Activated CD4-positive, alpha-beta T cell treated with anti-CD3 and anti-CD28 coated beads, Interleukin-2, amount 10 ng/mL, durations not matched to agents 7 days and 5 days (primary cell): ENCODE results near the gene MCF2L2. TPM values are rescaled to one million over a fixed set of nuclear protein-coding genes. Genes with fewer than 3 reads are reported as not detected.

Source experiments
- CTCF ChIA-PET: fragments of 350-600 bp; sonication (Branson Sonifier 250); formaldehyde crosslinking; loops from one replicate; lab custom pipeline; 2021; ENCODE audit warnings: antibody characterized with exemption; lab: Charles Lee
- POLR2A ChIA-PET: fragments of 350-600 bp; sonication (Branson Sonifier 250); formaldehyde crosslinking; loops from one replicate; lab custom pipeline; 2021; ENCODE audit warnings: antibody characterized with exemption; lab: Charles Lee
- DNase-seq: peaks from one replicate; pipeline ENCODE4 v3.0.0-alpha.2; 2020
- H3K27ac Mint-ChIP-seq: one replicate; pipeline ENCODE4 v1.8.0; 2021; ENCODE audit warnings: mild to moderate bottlenecking, moderate library complexity, mixed read lengths
- H3K27me3 Mint-ChIP-seq: one replicate; pipeline ENCODE4 v1.8.0; 2021; ENCODE audit warnings: mixed read lengths
- H3K36me3 Mint-ChIP-seq: one replicate; pipeline ENCODE4 v1.8.0; 2021; ENCODE audit warnings: low read depth, mixed read lengths
- H3K4me1 Mint-ChIP-seq: one replicate; pipeline ENCODE4 v1.8.0; 2021; ENCODE audit warnings: mixed read lengths
- H3K4me3 Mint-ChIP-seq: one replicate; pipeline ENCODE4 v1.8.0; 2021; ENCODE audit warnings: mild to moderate bottlenecking, moderate library complexity, mixed read lengths
- H3K9me3 Mint-ChIP-seq: one replicate; pipeline ENCODE4 v1.8.0; 2021; ENCODE audit warnings: mixed read lengths
- total RNA-seq, 2 experiments: library from RNA; stranded (reverse); gene quantifications; one replicate each; pipeline ENCODE4 v1.2.3, GENCODE V29; 2021

The MCF2L2 gene
- total RNA-seq, 2 experiments from 2014 or later, result 3.6 to 5.4 TPM

DNA sequence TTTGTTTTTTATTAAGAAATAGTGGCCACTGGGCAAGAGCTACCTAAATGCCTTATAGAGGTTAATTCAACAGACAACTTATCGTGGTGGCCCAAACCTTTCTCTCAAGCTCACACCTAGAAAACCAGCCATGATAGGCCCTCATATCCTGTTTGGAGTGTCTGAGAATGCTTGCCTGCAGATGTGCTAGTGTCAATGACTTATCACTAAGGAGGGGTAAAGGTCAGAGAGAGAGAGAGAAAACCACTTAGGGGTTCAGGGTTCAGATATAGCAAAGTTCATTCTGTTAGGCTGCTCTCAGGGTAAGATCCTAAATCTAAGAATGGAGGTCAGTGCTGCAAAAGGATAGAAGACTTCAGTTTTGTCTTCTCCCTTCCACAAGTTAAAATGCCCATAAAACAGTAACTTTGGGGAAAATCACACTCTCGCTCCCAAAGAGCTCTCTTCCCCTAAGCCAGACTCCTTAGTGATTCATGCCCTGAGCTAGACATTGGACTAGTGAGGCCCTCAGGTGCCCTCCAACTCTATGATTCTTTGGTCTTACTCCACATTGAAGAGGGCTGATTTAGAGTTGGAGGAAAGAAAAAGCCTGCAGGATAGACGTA is 205.7 kb downstream of the MCF2L2 start:
- no peak overlapping the region for H3K4me3 Mint-ChIP-seq
- H3K4me1 Mint-ChIP-seq, result peaks cover 26% of the 10 kb centered on the region
- H3K36me3 Mint-ChIP-seq, result peaks cover 3% of the 10 kb centered on the region
- POLR2A ChIA-PET, result no interaction called here
- no peaks in the 10 kb centered on the region for H3K9me3 Mint-ChIP-seq
- no peak for DNase-seq
- H3K27ac Mint-ChIP-seq, result no peak overlapping the region
- CTCF ChIA-PET, result interaction anchor here (0.9 kb wide), 1 partner anchor 163 kb away, joined by 3 read pairs; no protein-coding TSS in a partner anchor
- no peaks in the 10 kb centered on the region for H3K27me3 Mint-ChIP-seq

DNA sequence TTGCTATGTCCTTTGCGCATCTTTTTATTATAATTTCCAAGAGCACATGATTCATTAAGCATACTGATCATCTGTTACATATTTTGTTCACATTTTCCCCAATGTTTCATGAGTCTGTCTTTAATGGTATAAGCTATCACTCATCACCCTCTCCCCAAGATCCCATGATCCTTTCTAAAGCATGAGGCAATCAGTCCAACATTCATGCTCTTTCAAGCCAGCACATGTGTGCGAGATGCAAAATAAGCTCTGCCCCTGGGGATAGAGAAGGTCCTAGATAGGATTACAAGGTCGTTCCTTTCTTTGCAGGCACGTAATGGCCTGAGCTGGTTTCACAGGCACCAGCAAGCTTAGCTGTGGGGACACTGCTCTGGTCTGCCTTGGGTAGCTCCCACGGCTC is 207.6 kb downstream of the MCF2L2 start:
- H3K36me3 Mint-ChIP-seq, result no peaks in the 10 kb centered on the region
- H3K4me3 Mint-ChIP-seq, result no peak overlapping the region
- ChIA-PET CTCF (interaction anchor here (0.6 kb wide), 1 partner anchor 166 kb away, joined by 3 read pairs; no protein-coding TSS in a partner anchor), POLR2A (no interaction called here)
- no peak overlapping the region for H3K27ac Mint-ChIP-seq
- H3K9me3 Mint-ChIP-seq, result no peaks in the 10 kb centered on the region
- peaks cover 26% of the 10 kb centered on the region for H3K4me1 Mint-ChIP-seq
- no peak for DNase-seq
- H3K27me3 Mint-ChIP-seq, result no peaks in the 10 kb centered on the region

DNA sequence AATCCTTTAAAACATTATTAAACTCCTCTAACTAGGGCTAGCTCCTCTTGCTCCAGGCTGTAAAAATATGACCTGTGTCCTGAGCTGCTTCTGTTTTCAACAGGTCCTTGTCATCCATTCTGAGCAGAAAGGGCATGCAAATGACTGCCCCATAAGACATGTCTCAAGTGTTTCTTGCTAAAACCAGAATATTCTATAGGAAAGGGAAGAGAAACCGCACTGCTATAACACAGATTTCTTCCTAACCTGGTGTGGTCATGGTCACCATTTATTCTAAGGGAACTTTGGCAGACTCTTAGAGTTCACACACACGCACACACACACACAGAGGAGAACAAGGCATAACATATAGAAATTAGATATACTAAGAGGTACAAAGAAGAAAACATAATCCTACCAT is 209.6 kb downstream of the MCF2L2 start:
- Mint-ChIP-seq H3K36me3 (no peaks in the 10 kb centered on the region), H3K27ac (peak overlapping the region; percentile 6), H3K4me1 (peaks cover 11% of the 10 kb centered on the region), H3K27me3 (no peaks in the 10 kb centered on the region), H3K4me3 (no peak overlapping the region), H3K9me3 (no peaks in the 10 kb centered on the region)
- POLR2A ChIA-PET, result no interaction called here
- CTCF ChIA-PET, result interaction anchor here (0.6 kb wide), 1 partner anchor 795 kb away, joined by 3 read pairs; no protein-coding TSS in a partner anchor
- no peak for DNase-seq

DNA sequence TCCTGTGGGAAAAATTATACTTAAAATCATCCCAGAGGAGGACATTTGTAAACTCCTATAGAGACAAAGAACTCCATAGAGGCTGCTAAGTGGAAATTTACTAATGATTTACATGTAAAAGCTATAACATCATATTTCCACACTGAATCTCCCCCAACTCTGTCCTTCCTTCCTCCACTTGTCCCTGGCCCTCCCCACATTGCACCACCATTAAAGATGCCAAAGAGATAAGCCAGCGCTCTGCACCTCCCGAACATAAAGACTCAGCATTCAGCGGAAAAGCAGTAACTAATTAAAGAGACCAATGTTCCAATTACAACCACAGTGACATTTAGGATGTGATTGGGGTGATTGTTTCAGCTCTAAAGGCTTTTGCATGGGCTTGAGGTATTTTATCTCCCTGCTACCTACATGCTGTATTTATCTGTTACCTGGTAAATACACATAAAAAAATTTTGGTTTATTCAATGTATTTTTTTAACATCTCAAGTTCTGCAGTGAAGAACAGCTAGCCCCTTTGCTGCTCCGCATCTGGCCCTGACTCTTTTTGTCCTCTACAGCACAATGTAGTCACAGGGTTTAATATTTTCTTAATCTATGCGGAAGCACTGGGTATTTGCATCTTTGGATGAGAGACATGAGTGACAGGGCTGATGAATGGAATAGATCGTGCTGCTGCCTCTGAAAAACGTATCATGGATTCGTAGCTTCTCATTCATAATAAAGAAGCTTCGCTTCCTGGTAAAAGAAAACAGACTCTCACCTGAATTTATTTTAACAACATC is 210.7 kb downstream of the MCF2L2 start:
- peaks cover 5% of the 10 kb centered on the region for H3K4me1 Mint-ChIP-seq
- POLR2A ChIA-PET, result no interaction called here
- no peak overlapping the region for H3K4me3 Mint-ChIP-seq
- H3K36me3 Mint-ChIP-seq, result no peaks in the 10 kb centered on the region
- no peak for DNase-seq
- H3K27me3 Mint-ChIP-seq, result no peaks in the 10 kb centered on the region
- H3K27ac Mint-ChIP-seq, result no peak overlapping the region
- no peaks in the 10 kb centered on the region for H3K9me3 Mint-ChIP-seq
- CTCF ChIA-PET, result interaction anchor here (1.0 to 1.5 kb wide), 2 partner anchors 165 to 479 kb away, joined by 4 read pairs; no protein-coding TSS in a partner anchor

DNA sequence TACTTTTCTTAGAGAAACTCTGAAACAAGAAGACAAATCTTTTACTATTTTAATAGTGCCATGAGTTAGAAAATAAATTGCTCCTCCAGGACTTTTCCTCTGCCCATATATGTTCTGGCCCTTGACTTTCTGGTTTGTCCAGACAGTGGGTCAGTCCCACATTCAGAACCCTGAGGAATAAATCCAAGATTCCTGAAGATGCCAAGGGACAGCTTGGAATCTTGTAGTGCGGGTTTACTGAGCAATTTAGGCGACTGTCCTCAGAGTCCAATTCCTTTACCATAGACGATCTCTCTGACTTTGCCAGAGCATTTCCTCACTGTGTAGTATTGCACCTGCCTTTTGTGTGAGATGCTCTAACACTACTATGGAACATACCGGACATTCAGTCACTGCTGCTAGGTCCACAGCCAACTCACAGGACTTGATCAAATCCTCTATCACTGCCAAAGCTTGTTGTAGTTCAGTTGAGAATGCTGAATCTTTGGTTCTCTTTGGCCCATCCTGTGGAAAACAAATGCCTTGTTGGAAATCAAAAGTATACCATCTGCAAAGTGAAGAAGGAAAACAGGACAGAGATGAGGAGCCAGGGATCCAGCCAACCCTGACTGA is 212.7 kb downstream of the MCF2L2 start:
- Mint-ChIP-seq H3K4me1 (peaks cover 13% of the 10 kb centered on the region), H3K27me3 (no peaks in the 10 kb centered on the region), H3K36me3 (peaks cover 2% of the 10 kb centered on the region), H3K9me3 (peaks cover 7% of the 10 kb centered on the region), H3K4me3 (no peak overlapping the region), H3K27ac (no peak overlapping the region)
- ChIA-PET CTCF (no interaction called here), POLR2A (no interaction called here)
- no peak for DNase-seq

DNA sequence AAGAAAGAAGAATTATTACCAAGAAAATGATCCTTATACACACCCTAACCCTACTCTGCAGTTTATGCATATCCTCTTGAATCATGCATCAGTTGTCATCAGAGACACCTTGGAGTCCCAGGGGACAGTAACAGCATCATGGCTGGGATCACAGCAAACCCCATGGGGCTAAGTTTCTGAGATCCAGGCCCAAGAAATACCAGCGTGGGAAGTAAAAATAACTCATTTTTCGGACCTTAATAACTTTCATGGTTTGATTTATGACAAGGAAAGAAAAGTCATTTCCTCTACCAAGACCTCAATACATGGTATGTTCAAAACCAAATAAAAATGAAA is 214.2 kb downstream of the MCF2L2 start:
- no peak overlapping the region for H3K27ac Mint-ChIP-seq
- CTCF ChIA-PET, result no interaction called here
- H3K4me3 Mint-ChIP-seq, result no peak overlapping the region
- POLR2A ChIA-PET, result no interaction called here
- no peaks in the 10 kb centered on the region for H3K27me3 Mint-ChIP-seq
- peaks cover 13% of the 10 kb centered on the region for H3K4me1 Mint-ChIP-seq
- no peak for DNase-seq
- H3K9me3 Mint-ChIP-seq, result peaks cover 17% of the 10 kb centered on the region
- H3K36me3 Mint-ChIP-seq, result peaks cover 7% of the 10 kb centered on the region

DNA sequence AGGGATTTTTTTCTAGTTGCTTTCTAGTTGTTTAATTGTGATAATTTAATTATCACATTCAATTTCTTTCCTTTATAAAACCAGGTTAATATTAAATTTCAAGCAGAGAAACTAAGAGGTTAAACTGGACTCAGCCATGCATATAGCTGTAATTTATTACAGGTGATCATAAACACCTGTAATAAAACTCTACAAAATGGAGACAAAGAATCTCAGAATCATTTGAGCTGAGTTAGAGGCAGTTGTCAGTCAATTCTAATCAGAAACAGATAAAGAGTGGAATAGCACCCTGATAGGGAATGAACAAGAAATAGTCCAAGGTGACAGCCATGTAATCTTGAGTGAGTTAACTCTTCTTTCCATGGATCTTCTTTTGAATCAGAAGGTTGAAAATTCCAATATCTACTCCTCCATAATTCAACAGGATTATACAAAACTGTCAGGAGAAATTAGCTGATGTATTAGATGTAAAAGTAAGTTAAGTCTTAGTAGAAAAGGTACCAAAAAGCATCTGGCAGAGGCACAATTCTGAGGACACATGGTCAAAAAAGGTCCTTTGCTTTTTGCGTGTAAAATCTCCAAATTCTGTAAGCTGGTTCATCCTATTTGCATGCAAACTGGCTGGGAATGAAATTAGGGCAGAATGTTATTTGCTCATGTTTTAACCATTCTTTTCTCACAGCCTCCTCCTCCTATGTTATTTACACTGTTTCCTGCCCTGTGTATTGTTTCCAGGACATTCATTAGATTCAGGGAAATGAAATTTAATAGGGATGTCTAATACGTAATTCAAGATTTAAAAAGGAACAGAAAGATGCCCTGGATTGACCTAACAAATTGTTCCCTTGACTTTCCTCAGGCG is 214.8 kb downstream of the MCF2L2 start:
- CTCF ChIA-PET, result no interaction called here
- H3K27me3 Mint-ChIP-seq, result no peaks in the 10 kb centered on the region
- no peak overlapping the region for H3K27ac Mint-ChIP-seq
- H3K4me1 Mint-ChIP-seq, result peaks cover 9% of the 10 kb centered on the region
- peaks cover 20% of the 10 kb centered on the region for H3K9me3 Mint-ChIP-seq
- POLR2A ChIA-PET, result no interaction called here
- peaks cover 7% of the 10 kb centered on the region for H3K36me3 Mint-ChIP-seq
- no peak overlapping the region for H3K4me3 Mint-ChIP-seq
- no peak for DNase-seq

DNA sequence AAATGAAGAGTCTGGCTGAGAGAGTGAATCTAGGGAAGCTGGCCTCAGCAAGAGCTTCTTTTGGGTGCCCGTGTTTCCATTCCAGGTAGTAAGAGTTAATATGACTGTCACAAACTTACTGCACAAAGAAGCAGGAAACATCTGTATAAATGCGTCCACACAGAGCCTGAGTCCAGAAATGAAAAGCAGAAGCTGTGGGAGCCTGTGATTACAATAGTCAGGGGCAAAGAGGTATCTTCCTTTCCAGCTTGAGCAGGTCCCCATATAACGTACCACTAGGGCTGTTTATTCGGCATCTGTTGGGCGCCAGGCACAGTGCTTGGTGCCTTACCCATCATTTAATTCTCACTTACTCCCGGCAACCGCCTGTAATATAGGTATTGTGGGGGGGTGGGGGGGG is 215.9 kb downstream of the MCF2L2 start:
- peaks cover 25% of the 10 kb centered on the region for H3K9me3 Mint-ChIP-seq
- no peaks in the 10 kb centered on the region for H3K27me3 Mint-ChIP-seq
- POLR2A ChIA-PET, result no interaction called here
- no peak overlapping the region for H3K27ac Mint-ChIP-seq
- no peak overlapping the region for H3K4me3 Mint-ChIP-seq
- peaks cover 8% of the 10 kb centered on the region for H3K4me1 Mint-ChIP-seq
- DNase-seq, result no peak
- peaks cover 14% of the 10 kb centered on the region for H3K36me3 Mint-ChIP-seq
- CTCF ChIA-PET, result interaction anchor here (1.6 kb wide), 1 partner anchor 170 kb away, joined by 3 read pairs; no protein-coding TSS in a partner anchor

DNA sequence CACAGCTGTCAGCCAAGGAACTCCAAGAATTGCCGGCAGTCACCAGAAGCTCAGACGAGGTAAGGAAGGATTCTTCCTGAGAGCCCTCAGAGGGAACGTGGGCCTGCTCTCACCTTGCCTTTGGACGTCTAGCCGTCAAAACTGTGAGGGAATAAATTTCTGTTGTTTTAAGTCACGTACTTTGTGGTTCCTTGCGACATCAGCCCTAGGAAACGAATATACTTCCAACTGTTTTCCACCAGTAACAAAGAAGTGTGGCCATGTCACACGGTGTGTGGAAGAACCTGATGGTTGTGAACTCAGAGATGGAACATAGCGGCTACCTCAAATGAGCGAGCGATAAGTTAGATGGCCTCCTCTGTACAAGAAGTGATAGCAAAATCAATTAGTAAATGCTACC is 216.3 kb downstream of the MCF2L2 start:
- CTCF ChIA-PET, result interaction anchor here (0.6 to 1.6 kb wide), 2 partner anchors 63 to 170 kb away, joined by 3 to 4 read pairs; no protein-coding TSS in a partner anchor
- POLR2A ChIA-PET, result no interaction called here
- DNase-seq, result no peak
- Mint-ChIP-seq H3K9me3 (peaks cover 27% of the 10 kb centered on the region), H3K36me3 (peaks cover 14% of the 10 kb centered on the region), H3K27ac (no peak overlapping the region), H3K27me3 (no peaks in the 10 kb centered on the region), H3K4me3 (no peak overlapping the region), H3K4me1 (peaks cover 8% of the 10 kb centered on the region)

DNA sequence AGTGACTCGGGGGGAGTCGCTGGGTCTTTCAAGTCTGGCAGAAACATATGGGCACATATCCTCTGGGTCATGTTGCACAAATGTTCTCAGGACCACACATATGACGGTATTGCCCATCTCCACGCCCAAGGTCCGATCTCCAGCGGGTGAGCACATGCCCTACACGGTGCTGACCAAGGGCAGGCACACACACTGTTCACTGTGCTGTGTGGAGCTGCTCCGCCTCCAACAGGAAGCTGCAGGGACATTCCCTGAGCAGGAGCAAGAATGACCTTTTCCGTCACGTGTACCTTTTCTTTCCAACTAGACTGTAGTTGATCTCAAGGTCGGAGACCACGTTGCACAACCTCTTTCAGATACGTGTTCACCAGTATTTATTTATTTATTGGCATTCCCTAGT is 217.1 kb downstream of the MCF2L2 start:
- CTCF ChIA-PET, result interaction anchor here (0.6 to 1.6 kb wide), 2 partner anchors 62 to 171 kb away, joined by 3 to 4 read pairs; no protein-coding TSS in a partner anchor
- H3K4me1 Mint-ChIP-seq, result peaks cover 8% of the 10 kb centered on the region
- no peak overlapping the region for H3K27ac Mint-ChIP-seq
- H3K36me3 Mint-ChIP-seq, result peaks cover 14% of the 10 kb centered on the region
- H3K9me3 Mint-ChIP-seq, result peaks cover 27% of the 10 kb centered on the region
- H3K27me3 Mint-ChIP-seq, result no peaks in the 10 kb centered on the region
- no peak for DNase-seq
- H3K4me3 Mint-ChIP-seq, result no peak overlapping the region
- POLR2A ChIA-PET, result no interaction called here

DNA sequence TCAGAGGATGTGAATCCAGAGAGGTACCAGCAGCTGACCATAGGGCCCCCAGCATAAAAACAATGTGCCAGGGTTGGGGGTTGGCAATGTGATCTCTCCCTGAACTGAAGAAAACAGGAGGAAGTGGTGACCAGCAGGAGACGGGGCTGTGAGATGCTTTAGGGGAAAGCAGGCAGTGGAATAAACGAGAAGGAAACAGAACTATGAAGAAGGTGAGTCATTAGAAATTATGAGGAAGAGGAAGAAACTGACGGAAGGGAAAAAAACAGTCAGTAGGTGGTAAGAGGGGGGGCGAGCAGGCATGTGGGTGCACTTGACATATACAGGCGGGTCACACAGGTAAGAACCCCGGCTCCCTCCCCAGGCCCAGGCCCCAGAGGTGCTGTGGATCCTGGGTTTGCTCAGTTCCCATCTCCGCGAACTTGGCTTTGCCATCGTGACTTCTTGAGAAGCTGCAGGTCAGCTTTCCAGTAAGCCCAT is 217.5 kb downstream of the MCF2L2 start:
- CTCF ChIA-PET, result no interaction called here
- POLR2A ChIA-PET, result no interaction called here
- peaks cover 14% of the 10 kb centered on the region for H3K36me3 Mint-ChIP-seq
- peaks cover 27% of the 10 kb centered on the region for H3K9me3 Mint-ChIP-seq
- H3K27me3 Mint-ChIP-seq, result no peaks in the 10 kb centered on the region
- no peak for DNase-seq
- H3K27ac Mint-ChIP-seq, result no peak overlapping the region
- H3K4me3 Mint-ChIP-seq, result no peak overlapping the region
- H3K4me1 Mint-ChIP-seq, result peaks cover 8% of the 10 kb centered on the region

DNA sequence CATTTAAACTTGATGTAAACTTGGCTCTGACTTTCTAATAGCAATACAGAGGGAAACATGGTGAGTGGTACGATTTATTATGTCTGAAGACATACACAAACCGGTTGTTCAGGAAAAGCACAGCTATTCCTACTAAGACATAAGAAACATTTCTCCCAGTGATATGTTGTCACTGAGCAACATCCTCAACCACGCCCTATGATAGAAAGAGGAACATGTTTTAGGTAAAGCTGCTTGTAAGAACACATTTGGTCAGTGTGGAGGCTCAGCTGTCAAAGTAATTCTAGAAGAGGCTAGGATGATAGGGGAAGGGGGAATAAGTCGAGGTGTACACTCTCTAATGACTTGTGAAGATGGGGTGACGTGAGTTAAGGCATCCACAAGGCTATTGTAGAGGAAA is 218.1 kb downstream of the MCF2L2 start:
- CTCF ChIA-PET, result interaction anchor here (0.6 kb wide), 1 partner anchor 1483 kb away, joined by 8 read pairs; no protein-coding TSS in a partner anchor
- Mint-ChIP-seq H3K9me3 (peaks cover 27% of the 10 kb centered on the region), H3K4me3 (no peak overlapping the region), H3K36me3 (peaks cover 14% of the 10 kb centered on the region), H3K27ac (no peak overlapping the region), H3K27me3 (no peaks in the 10 kb centered on the region), H3K4me1 (peaks cover 8% of the 10 kb centered on the region)
- DNase-seq, result no peak
- POLR2A ChIA-PET, result no interaction called here
